Right cardiac atrium (tissue), 5 donors: ENCODE data around the gene SATB1. TPM values are rescaled to one million over a fixed set of nuclear protein-coding genes. Genes with fewer than 3 reads are reported as not detected.
"Not testable (repeated sequence)": the region's sequence is repeated elsewhere in the genome, so short reads cannot be mapped to it uniquely, and the experiment has no call there.

Source experiments
- ATAC-seq, 2 donors: fragments of 200-7000 bp; cut with Tn5 transposase; one replicate each; pipeline versions ENCODE4 v1.8.0 to v1.9.1; 2020; ENCODE audit warnings: moderate library complexity in 2 of 2, mild to moderate bottlenecking in 1 of 2
- DNase-seq, 3 donors: peaks; one replicate each; pipeline ENCODE4 v3.0.0-alpha.2; 2020
- H3K27ac ChIP-seq: one replicate; pipeline ENCODE4 v1.5.1; 2013; ENCODE audit warnings: mild to moderate bottlenecking, low read length, control low read depth, moderate library complexity
- H3K27me3 ChIP-seq: one replicate; pipeline ENCODE4 v1.6.1; 2013; ENCODE audit not compliant: control insufficient read depth, insufficient read depth
- H3K4me1 ChIP-seq: one replicate; pipeline ENCODE4 v1.6.1; 2013; ENCODE audit warnings: low read length; ENCODE audit not compliant: control insufficient read depth, insufficient read depth
- H3K4me3 ChIP-seq: one replicate; pipeline ENCODE4 v1.5.1; 2013; ENCODE audit warnings: low read length, control low read depth
- H3K9me3 ChIP-seq: one replicate; pipeline ENCODE4 v1.6.1; 2013; ENCODE audit warnings: low read length; ENCODE audit not compliant: control insufficient read depth
- WGBS: extraction: QIAGEN DNeasy Blood & Tissue Kit; methylation state at CpG from one replicate; pipeline ENCODE4 v1.1.7; 2013; 5-methylcytosine and 5-hydroxymethylcytosine counted together
- intact Hi-C, 4 donors: fragments of 100-400 bp; cut with DNase I; formaldehyde crosslinking; loops; one replicate each; pipeline versions ENCODE4 v1.11.0 to v1.14.0; 2022 to 2023
- long read RNA-seq, 4 donors: library from polyadenylated mRNA; unstranded; transcript quantifications; one replicate each; pipeline ENCODE4 v2.0.0, GENCODE V29; 2020 to 2021
- polyA plus RNA-seq: library from polyadenylated mRNA; stranded (reverse); fragments of 200-250 nt; gene quantifications from one replicate; pipeline ENCODE4 v1.2.3, GENCODE V29; 2013
- total RNA-seq, 4 donors: library from RNA; stranded (reverse); fragmentation: NEBNext Ultra II Directional; extraction: Animal tissue kit (Norgen Biotek cat#: 25700); gene quantifications; one replicate each; pipeline ENCODE4 v1.2.1, GENCODE V29; 2021
- donor health status: healthy with polysubstance abuse.
- donor health status: DM: no; HTN: yes; CAD: no.
- donor health status: DM: no; HTN: no; CAD: no.
- donor health status: DM: no; HTN: yes; CAD: no; lungs with severe emphysema.
- donor health status: DM: yes; HTN: yes; CAD: no.

Gene SATB1
- 10 to 100 TPM; 32.7 to 48.3 (median 38.0) TPM for total RNA-seq
- polyA plus RNA-seq, result 21.5 TPM
- long read RNA-seq, donor 1, full-length matches to known transcripts, result 44 of 56 reads
- long read RNA-seq, donor 1, partial matches to known transcripts, result 9 of 56 reads
- long read RNA-seq, donor 1, other reads (novel, unspliced or antisense), result 3 of 56 reads
- long read RNA-seq, donor 2, full-length matches to known transcripts, result 15 of 20 reads
- long read RNA-seq, donor 2, partial matches to known transcripts, result 2 of 20 reads
- long read RNA-seq, donor 2, other reads (novel, unspliced or antisense), result 3 of 20 reads
- long read RNA-seq, donor 3, full-length matches to known transcripts, result 57 of 73 reads
- long read RNA-seq, donor 3, partial matches to known transcripts, result 12 of 73 reads
- long read RNA-seq, donor 3, other reads (novel, unspliced or antisense), result 4 of 73 reads
- long read RNA-seq, donor 4, full-length matches to known transcripts, result 15 of 21 reads
- long read RNA-seq, donor 4, partial matches to known transcripts, result 2 of 21 reads
- long read RNA-seq, donor 4, other reads (novel, unspliced or antisense), result 4 of 21 reads

- Histone ChIP-seq H3K27me3 (no peaks in the 10 kb centered on the region), H3K27ac (peak within 1 kb of the TSS; percentile 87), H3K9me3 (no peaks in the 10 kb centered on the region), H3K4me1 (no peaks in the 10 kb centered on the region), H3K4me3 (peak within 1 kb of the TSS; percentile 88)
- DNase-seq (peak; percentile 82 to 95 (median 93)), ATAC-seq (peak; percentile 87 to 91)
- under 1% methylated on average over 89 of the region's 89 CpGs for WGBS
- intact Hi-C loops, result no loop called here
Measured at GRCh38 chr3:18424729-18425640, at the start of gene SATB1. Gene SATB1 (minus strand): TSS chr3:18425339. CDS start chr3:18420967, 4,372 bp downstream.

GRCh38 chr3:18474202-18474601, 49.1 kb upstream of the SATB1 start:
- intact Hi-C loops, result no loop called here

GRCh38 chr3:18469775-18470174, 44.6 kb upstream of the SATB1 start:
- Histone ChIP-seq H3K27me3 (no peaks in the 10 kb centered on the region), H3K4me3 (no peak overlapping the region), H3K4me1 (no peaks in the 10 kb centered on the region), H3K27ac (no peak overlapping the region), H3K9me3 (no peaks in the 10 kb centered on the region)
- no peak for ATAC-seq
- 36% methylated on average over 1 of the region's 1 CpG for WGBS
- intact Hi-C loops, result no loop called here
- DNase-seq, result no peak

More at GRCh38 chr3:18474202-18474601, 49.1 kb upstream of the SATB1 start:
- Histone ChIP-seq H3K9me3 (no peaks in the 10 kb centered on the region), H3K4me1 (no peaks in the 10 kb centered on the region), H3K27ac (no peak overlapping the region), H3K27me3 (no peaks in the 10 kb centered on the region), H3K4me3 (no peak overlapping the region)
- DNase-seq (no peak), ATAC-seq (no peak)
- WGBS, result 46% methylated on average over 2 of the region's 2 CpGs

GRCh38 chr3:18466136-18466535, 41.0 kb upstream of the SATB1 start:
- Histone ChIP-seq H3K27ac (no peak overlapping the region), H3K27me3 (no peaks in the 10 kb centered on the region), H3K9me3 (no peaks in the 10 kb centered on the region), H3K4me1 (no peaks in the 10 kb centered on the region), H3K4me3 (no peak overlapping the region)
- DNase-seq (no peak), ATAC-seq (no peak)
- WGBS, result 90% methylated on average over 1 of the region's 1 CpG
- intact Hi-C loops, result no loop called here

GRCh38 chr3:18454766-18455165, 29.6 kb upstream of the SATB1 start:
- H3K27ac ChIP-seq, result no peak overlapping the region
- ATAC-seq, result no peak
- no peaks in the 10 kb centered on the region for H3K9me3 ChIP-seq
- intact Hi-C loops, result no loop called here
- H3K4me1 ChIP-seq, result no peaks in the 10 kb centered on the region
- WGBS, result 87% methylated on average over 2 of the region's 2 CpGs
- no peak overlapping the region for H3K4me3 ChIP-seq
- DNase-seq, result no peak
- no peaks in the 10 kb centered on the region for H3K27me3 ChIP-seq

GRCh38 chr3:18449618-18450017, 24.5 kb upstream of the SATB1 start:
- H3K27me3 ChIP-seq, DNase-seq, H3K4me3 ChIP-seq, H3K4me1 ChIP-seq, H3K9me3 ChIP-seq, intact Hi-C loops, ATAC-seq, H3K27ac ChIP-seq: not testable (repeated sequence)
- 90% methylated on average over 6 of the region's 6 CpGs for WGBS

- Histone ChIP-seq H3K27me3 (no peaks in the 10 kb centered on the region), H3K4me3 (no peak overlapping the region), H3K9me3 (no peaks in the 10 kb centered on the region), H3K4me1 (no peaks in the 10 kb centered on the region), H3K27ac (no peak overlapping the region)
- ATAC-seq (no peak), DNase-seq (no peak)
- intact Hi-C loops, result no loop called here
Measured at GRCh38 chr3:18447720-18448119, 22.6 kb upstream of the SATB1 start.

GRCh38 chr3:18446149-18446825, 21.1 kb upstream of the SATB1 start:
- DNase-seq, result no peak
- Histone ChIP-seq H3K27me3 (no peaks in the 10 kb centered on the region), H3K4me3 (no peak overlapping the region), H3K27ac (no peak overlapping the region), H3K9me3 (no peaks in the 10 kb centered on the region), H3K4me1 (no peaks in the 10 kb centered on the region)
- WGBS, result 22% methylated on average over 7 of the region's 7 CpGs
- intact Hi-C loops, result no loop called here
- ATAC-seq, result no peak

- H3K4me3 ChIP-seq, result peak overlapping the region; percentile 75
- intact Hi-C loops, result no loop called here
- H3K27ac ChIP-seq, result no peak overlapping the region
- ATAC-seq (peak; percentile 38 to 40), DNase-seq (no peak)
- no peaks in the 10 kb centered on the region for H3K9me3 ChIP-seq
- 5% methylated on average over 33 of the region's 33 CpGs for WGBS
- no peaks in the 10 kb centered on the region for H3K4me1 ChIP-seq
- H3K27me3 ChIP-seq, result no peaks in the 10 kb centered on the region
Measured at GRCh38 chr3:18445401-18446148, 20.4 kb upstream of the SATB1 start.
